GM18951 (cell line): ENCODE results near the gene BNIP5.

Experiments
- POLR2A ChIP-seq: IDR thresholded peaks from 4 replicates; pipeline ENCODE4 v1.6.1; 2011; ENCODE audit warnings: mild to moderate bottlenecking; ENCODE audit not compliant: insufficient read length, insufficient read depth; ENCODE audit errors: extremely low read depth
- in situ Hi-C: fragments of 300-500 bp; cut with MboI; formaldehyde crosslinking; loops from one replicate; pipeline ENCODE4 v1.12.0; 2022; ENCODE audit warnings: low sequenced_read_pairs, mixed read lengths, inconsistent platforms; ENCODE audit not compliant: unreplicated experiment

Gene BNIP5

DNA sequence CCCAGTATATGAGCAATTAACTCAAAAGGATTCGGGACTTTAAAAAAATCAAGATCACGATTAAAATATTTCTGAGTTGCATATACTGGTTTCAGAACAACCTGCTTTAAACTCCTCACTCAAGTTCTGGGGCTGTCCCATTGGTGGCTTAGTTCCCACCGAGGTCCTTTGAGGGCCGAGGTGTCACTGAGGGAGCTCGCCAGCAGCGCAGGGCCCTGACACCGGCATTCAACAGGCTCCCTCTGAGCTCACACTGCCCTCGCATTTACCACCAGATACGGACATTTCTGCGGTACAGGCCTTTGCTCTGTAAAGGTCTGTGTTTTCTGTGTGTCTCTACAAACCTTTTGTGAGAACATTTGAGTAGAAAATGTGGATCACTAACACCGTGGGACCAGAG is 24.4 kb upstream of the BNIP5 start:
- in situ Hi-C loops: no loop called here
- no peak for TF ChIP-seq POLR2A

DNA sequence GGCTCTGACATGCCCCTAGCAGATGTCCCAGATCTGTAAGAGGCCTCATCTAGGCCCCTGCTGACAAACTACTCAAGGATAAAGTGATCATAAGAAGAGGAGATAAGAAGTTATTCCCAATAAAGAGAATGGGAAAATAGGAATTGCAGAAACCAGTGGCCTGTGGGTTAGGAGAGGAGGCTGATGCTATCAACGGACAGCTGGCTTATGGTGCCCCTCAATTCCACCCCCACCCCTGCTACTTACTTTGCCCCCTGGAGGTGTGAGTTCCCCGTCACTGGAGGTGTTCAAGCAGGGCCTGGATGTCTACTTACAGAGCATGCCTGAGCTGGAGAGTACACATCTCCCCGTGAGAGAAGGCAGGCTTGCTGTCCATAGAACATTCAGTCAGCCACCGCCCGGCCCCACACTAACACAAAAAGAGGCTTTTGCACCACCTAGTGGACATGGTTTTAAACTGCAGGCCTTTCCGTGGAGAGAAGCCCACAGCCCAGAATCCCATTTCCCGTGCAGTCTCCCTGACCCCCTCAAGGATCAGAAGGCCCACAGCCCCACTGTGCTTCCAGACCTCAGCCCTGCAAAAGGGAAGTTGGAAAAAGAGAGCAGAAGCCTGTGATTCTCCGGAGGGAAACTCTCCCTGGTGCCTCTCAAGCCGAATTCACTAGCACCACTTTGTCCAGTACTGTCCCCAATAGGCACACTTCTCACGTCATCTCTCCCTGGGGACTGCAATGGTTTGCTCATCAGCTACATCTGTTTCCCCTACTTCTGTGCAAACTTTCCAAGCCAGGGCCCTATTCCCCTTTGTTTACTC is 23.8 kb upstream of the BNIP5 start:
- in situ Hi-C loops: no loop called here
- TF ChIP-seq POLR2A: no peak

DNA sequence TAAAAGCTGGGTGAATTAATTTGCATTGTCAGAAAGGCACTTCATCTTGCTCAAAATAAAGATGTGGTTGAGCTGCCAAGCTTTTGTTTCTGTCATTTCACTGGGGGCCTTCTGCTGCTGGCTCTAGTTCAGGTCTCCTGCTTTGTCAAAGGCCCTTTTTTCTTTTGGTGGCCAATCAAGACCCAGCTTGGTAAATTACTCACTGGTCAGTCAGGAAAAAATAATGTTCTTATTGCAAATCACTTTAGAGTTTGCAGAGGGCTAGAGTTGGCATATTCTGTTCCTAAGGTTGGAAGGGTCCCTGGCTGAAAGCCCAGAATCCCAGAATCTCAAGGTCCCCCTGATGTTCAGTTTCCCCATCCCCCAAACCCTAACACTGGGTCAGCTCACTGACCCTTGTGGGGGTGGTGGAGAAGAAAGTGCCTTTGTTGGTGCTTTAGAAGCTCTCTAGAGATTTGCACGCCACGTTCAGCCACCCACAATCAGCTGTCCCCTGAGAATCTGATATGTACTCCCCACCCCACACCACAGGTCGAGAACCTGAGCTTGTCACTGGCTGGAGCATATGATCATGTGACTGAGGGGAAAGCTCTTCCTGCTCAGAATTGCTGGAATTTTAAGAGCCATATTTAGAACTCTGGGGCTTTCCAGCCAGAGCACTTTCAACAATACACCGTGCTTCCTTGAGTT is 21.7 kb upstream of the BNIP5 start:
- no peak for TF ChIP-seq POLR2A
- in situ Hi-C loops: loop anchor here (10.0 kb wide), 1 partner anchor 334 kb away; the partner anchor contains the start of genes MAPK14 and SLC26A8

DNA sequence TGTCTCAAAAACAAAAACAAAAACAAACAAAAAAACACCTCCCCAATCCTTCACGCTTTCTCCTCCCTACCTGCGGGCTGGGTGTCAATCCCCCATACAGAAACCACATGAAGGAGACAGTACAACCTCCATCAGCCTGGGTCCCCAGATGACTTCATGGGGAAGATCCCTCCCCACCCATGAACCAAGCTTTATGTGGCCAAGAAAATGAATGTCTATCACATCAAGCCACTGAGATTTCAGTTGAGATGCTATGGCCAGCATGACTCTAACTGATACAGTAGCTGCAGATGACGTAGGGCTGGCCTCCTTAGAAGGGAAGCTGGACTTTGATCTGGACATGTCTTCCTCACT is 21.2 kb upstream of the BNIP5 start:
- in situ Hi-C loops: loop anchor here (10.0 kb wide), 1 partner anchor 333 kb away; the partner anchor contains the start of genes MAPK14 and SLC26A8

DNA sequence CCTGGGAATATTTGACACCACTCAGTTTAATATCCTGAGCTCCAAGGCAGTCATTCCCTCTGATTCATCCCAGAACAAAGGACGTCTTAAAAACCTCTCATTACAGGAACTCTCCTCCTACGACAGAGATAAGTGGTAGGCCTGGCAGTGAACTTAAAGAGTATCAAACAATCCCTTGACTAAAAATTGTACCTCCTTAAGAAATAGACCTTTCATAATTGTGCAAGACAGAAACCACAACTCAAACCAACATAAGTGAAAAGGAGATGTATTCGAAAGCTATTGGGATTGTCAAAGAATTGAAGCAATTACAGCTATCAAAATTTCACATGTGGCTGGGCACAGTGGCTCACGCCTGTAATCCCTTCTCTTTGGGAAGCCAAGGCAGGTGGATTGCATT is 19.1 kb upstream of the BNIP5 start:
- in situ Hi-C loops: loop anchor here (10.0 kb wide), 1 partner anchor 331 kb away; the partner anchor contains the start of genes MAPK14 and SLC26A8
- TF ChIP-seq POLR2A: no peak

More for the DNA sequence above, 21.2 kb upstream of the BNIP5 start:
- no peak for TF ChIP-seq POLR2A

DNA sequence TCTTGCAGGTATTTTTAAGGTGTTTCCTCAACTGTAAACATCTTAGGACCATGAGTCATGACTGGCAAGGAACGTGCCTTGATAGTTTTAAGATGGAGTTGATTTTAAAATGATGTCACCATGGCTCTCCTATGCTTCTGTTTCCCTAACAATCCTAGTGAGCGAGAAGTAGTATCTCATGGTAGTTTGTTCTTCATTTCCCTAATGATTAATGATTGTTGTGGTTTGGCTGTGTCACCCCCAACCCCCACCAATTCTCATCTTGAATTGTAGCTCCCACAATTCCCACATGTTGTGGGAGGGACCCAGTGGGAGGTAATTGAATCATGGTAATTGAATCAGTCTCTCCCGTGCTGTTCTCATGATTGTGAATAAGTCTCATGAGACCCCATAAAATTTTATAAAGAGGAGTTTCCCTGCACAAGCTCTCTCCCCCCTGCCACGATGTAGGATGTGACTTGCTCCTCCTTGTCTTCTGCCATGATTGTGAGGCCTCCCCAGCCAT is 16.8 kb upstream of the BNIP5 start:
- in situ Hi-C loops: loop anchor here (10.0 kb wide), 1 partner anchor 329 kb away; the partner anchor contains the start of genes MAPK14 and SLC26A8
- TF ChIP-seq POLR2A: no peak

DNA sequence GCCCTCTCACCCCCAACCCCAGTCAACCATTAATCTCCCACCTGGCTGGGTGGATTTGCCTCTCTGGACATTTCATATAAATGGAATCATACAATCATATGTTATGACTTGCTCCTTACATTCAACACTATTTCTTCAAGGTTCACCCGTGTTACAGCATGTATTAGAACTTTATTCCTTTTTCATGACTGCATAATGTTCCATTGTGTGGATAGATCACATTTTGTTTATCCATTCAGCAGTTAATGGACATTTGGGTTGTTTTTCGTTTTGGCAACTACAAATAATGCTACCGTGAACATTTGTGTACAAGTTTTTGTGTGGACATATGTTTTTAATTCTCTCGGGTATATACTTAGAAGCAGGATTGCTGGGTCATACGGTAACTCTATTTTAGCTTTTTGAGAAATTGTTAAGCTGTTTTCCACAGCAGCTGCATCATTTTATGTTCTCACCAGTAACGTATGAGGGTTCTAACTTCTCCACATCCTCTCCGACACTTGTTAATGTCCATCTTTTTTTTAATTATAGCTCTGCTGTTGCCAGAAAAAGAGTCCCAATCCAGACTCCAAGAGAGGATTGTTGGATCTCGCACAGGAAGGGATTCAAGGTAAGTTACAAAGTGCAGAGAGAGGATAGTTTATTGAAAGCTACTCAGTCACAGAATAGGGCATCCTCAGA is 15.9 kb upstream of the BNIP5 start:
- TF ChIP-seq POLR2A: no peak
- in situ Hi-C loops: loop anchor here (10.0 kb wide), 1 partner anchor 328 kb away; the partner anchor contains the start of genes MAPK14 and SLC26A8

DNA sequence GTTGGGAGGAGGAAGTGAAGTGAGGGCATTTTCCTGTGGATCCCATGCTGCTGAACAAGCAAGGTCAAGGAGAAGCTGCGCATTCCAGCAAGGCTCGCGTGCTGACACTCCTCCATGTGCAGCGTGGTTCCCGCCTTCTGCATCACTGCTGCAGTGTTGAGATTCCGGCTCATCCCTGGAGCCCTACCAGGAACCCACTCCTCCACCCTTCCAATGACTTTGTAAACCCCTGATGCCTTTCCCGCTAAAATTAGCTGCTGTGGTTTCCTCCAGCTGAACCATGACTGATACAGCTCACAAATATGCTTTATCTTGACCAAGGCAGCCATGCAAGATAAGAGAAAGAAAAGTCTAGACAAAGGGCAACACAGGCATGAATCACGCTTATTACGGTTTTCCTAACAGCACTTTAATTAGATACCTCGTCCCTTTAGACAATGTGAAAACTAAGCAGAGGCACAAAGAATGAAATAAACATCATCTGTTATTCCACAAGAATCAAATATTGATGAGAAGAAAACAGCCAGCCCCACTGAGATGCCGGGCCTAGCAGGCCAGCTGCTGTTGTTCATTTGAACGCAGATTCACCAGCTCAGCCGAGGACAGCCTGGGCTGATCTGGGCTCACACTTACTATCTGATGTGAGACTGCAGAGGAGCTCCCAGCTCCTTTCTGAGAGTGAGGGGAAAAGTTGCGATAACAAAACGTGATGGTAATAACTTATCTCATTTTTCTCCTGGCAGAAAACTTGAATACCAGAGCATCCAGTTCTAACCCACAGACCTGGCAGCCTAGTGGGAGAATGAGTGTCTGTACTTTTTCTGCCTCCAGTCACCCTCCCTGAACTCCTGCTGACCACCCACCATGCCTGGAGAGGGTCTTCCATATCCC is 14.2 kb upstream of the BNIP5 start:
- in situ Hi-C loops: loop anchor here (10.0 kb wide), 1 partner anchor 326 kb away; the partner anchor contains the start of genes MAPK14 and SLC26A8
- TF ChIP-seq POLR2A: no peak

DNA sequence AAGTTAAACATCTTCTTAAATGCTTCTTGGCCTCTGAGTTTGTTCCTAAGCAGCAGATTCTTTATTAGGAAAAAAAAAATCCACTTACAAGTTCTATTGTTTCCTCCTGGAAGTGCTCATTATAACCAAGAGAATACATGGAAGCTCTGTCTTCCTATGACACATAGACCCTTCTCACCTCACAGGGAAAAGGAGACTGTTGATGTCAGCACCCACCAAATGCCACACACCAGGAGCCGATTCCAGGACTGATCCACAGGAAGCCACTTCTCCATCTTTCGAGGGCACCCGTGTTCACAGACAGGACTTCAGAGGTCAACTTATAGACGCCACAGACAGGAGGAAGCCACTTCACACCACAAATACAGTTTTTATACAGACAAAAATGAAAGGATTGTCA is 13.4 kb upstream of the BNIP5 start:
- TF ChIP-seq POLR2A: no peak
- in situ Hi-C loops: loop anchor here (10.0 kb wide), 1 partner anchor 325 kb away; the partner anchor contains the start of genes MAPK14 and SLC26A8

DNA sequence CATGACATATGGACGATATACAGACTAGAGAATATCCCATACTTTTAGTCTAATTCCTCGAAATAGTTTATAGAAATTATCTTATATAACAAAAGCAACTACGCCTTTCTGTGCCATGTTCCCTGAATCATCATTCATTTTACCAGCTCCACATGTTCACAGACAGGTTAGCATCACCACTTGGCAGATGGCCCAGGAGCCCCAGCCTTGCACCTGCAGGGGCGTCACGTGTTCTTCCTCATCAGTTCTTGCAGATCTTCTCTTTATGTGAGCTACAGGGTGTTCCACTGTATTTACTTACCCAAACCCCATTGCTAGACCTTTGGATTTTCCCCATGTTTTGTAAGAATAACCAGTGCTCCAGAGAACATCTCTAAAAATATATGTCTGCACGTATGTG is 12.6 kb upstream of the BNIP5 start:
- in situ Hi-C loops: no loop called here
- TF ChIP-seq POLR2A: no peak

DNA sequence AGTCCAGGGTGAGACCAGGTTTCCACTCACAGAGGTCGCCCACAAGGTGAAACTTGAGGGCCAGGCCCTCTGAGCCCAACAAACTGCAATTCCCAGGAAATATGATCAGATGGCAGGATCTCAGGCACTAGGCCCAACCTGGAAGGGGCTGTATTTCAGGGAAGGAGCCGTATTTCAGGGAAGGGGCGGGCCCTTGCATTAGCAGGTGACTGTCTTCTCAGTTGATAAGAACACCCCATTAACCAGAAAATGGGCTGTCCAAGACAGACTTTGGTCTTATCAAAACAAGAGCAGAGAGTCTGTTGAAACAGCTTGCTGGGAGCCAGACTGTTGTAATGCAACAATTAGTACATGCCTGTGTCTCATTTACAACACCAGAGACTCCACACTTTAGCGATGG is 10.9 kb upstream of the BNIP5 start:
- in situ Hi-C loops: no loop called here
- TF ChIP-seq POLR2A: no peak
